H9 (cell line): ENCODE measurements around the gene NDUFV3. TPM values are rescaled to one million over a fixed set of nuclear protein-coding genes. Genes with fewer than 3 reads are reported as not detected.

ENCODE experiments used
- DNase-seq: peaks from one replicate; pipeline ENCODE4 v3.0.0-alpha.2; 2017
- H2AFZ ChIP-seq: one replicate; pipeline ENCODE4 v1.6.1; 2013; ENCODE audit warnings: mild to moderate bottlenecking, low read length, control low read depth, moderate library complexity
- H2AK5ac ChIP-seq: 2 replicates; pipeline ENCODE4 v1.6.1; 2013; ENCODE audit warnings: low read length, control low read depth, mixed read lengths; ENCODE audit not compliant: insufficient read length
- H2BK120ac ChIP-seq: one replicate; pipeline ENCODE4 v1.6.1; 2013; ENCODE audit warnings: low read depth, mild to moderate bottlenecking, low read length, control low read depth, inconsistent platforms; ENCODE audit not compliant: poor library complexity, severe bottlenecking
- H2BK12ac ChIP-seq: 2 replicates; pipeline ENCODE4 v1.6.1; 2013; ENCODE audit warnings: low read length, control low read depth, mixed read lengths, low read depth; ENCODE audit not compliant: insufficient read length
- H2BK15ac ChIP-seq: 2 replicates; pipeline ENCODE4 v1.6.1; 2013; ENCODE audit warnings: low read depth, low read length, control low read depth
- H2BK20ac ChIP-seq: one replicate; pipeline ENCODE4 v1.6.1; 2013; ENCODE audit warnings: low read depth, mild to moderate bottlenecking, low read length, control low read depth, inconsistent platforms; ENCODE audit not compliant: poor library complexity, severe bottlenecking
- H2BK5ac ChIP-seq: 2 replicates; pipeline ENCODE4 v1.6.1; 2013; ENCODE audit warnings: low read length, control low read depth, mixed read lengths; ENCODE audit not compliant: insufficient read length
- H3K14ac ChIP-seq: 2 replicates; pipeline ENCODE4 v1.6.1; 2013; ENCODE audit warnings: low read length, control low read depth; ENCODE audit not compliant: insufficient read depth
- H3K18ac ChIP-seq: 2 replicates; pipeline ENCODE4 v1.6.1; 2013; ENCODE audit warnings: low read depth, mild to moderate bottlenecking, mixed read lengths, low read length, control low read depth; ENCODE audit not compliant: insufficient read length
- H3K23ac ChIP-seq: 2 replicates; pipeline ENCODE4 v1.6.1; 2013; ENCODE audit warnings: low read length, control low read depth, mixed read lengths, low read depth; ENCODE audit not compliant: insufficient read length
- H3K23me2 ChIP-seq: 2 replicates; pipeline ENCODE4 v1.6.1; 2013; ENCODE audit warnings: low read depth, mild to moderate bottlenecking, mixed read lengths, low read length, control low read depth; ENCODE audit not compliant: insufficient read length, poor library complexity, severe bottlenecking
- H3K27ac ChIP-seq: 2 replicates; pipeline ENCODE4 v1.5.1; 2013; ENCODE audit warnings: low read length, control low read depth, mixed read lengths, low read depth; ENCODE audit not compliant: insufficient read length
- H3K27me3 ChIP-seq: 2 replicates; pipeline ENCODE4 v1.6.1; 2013; ENCODE audit warnings: low read length, control low read depth, inconsistent platforms; ENCODE audit not compliant: insufficient read depth
- H3K4ac ChIP-seq: 2 replicates; pipeline ENCODE4 v1.6.1; 2013; ENCODE audit warnings: low read depth, mild to moderate bottlenecking, control low read depth, inconsistent platforms, low read length, moderate library complexity
- H3K4me1 ChIP-seq: 2 replicates; pipeline ENCODE4 v1.6.1; 2013; ENCODE audit warnings: low read length, control low read depth, inconsistent platforms; ENCODE audit not compliant: insufficient read depth
- H3K4me2 ChIP-seq: 2 replicates; pipeline ENCODE4 v1.6.1; 2013; ENCODE audit warnings: low read length, control low read depth, mixed read lengths; ENCODE audit not compliant: insufficient read length, insufficient read depth
- H3K56ac ChIP-seq: 2 replicates; pipeline ENCODE4 v1.6.1; 2013; ENCODE audit warnings: low read depth, mild to moderate bottlenecking, mixed read lengths, low read length, control low read depth; ENCODE audit not compliant: insufficient read length
- H3K79me1 ChIP-seq: 2 replicates; pipeline ENCODE4 v1.6.1; 2013; ENCODE audit warnings: low read depth, mild to moderate bottlenecking, moderate library complexity, low read length, control low read depth, inconsistent platforms; ENCODE audit not compliant: insufficient read depth, poor library complexity, severe bottlenecking
- H3K79me2 ChIP-seq: 2 replicates; pipeline ENCODE4 v1.6.1; 2013; ENCODE audit warnings: low read length, control low read depth, inconsistent platforms; ENCODE audit not compliant: insufficient read depth
- H3K9ac ChIP-seq: 2 replicates; pipeline ENCODE4 v1.6.1; 2013; ENCODE audit warnings: low read length, control low read depth, mixed read lengths; ENCODE audit not compliant: insufficient read length; ENCODE audit errors: extremely low read depth
- H3K9me3 ChIP-seq: one replicate; pipeline ENCODE4 v1.6.1; 2013; ENCODE audit warnings: low read depth, low read length, inconsistent platforms; ENCODE audit not compliant: control insufficient read depth
- H3T11ph ChIP-seq: one replicate; pipeline ENCODE4 v1.6.1; 2013; ENCODE audit warnings: mild to moderate bottlenecking, low read length, control low read depth, inconsistent platforms
- H4K20me1 ChIP-seq: one replicate; pipeline ENCODE4 v1.6.1; 2013; ENCODE audit not compliant: control insufficient read depth, insufficient read length, insufficient read depth
- H4K5ac ChIP-seq: 2 replicates; pipeline ENCODE4 v1.6.1; 2013; ENCODE audit warnings: low read depth, mild to moderate bottlenecking, mixed read lengths, low read length, control low read depth; ENCODE audit not compliant: insufficient read length
- H4K8ac ChIP-seq: replicated peaks from 2 replicates; pipeline ENCODE4 v1.6.1; 2013; ENCODE audit warnings: low read length, control low read depth, mixed read lengths, low read depth; ENCODE audit not compliant: insufficient read length
- H4K91ac ChIP-seq: 2 replicates; pipeline ENCODE4 v1.6.1; 2013; ENCODE audit warnings: low read depth, mild to moderate bottlenecking, moderate library complexity, mixed read lengths, low read length, control low read depth; ENCODE audit not compliant: insufficient read length
- H3K27ac Mint-ChIP-seq, 3 experiments: 2 replicates in 2 of 3; 3 replicates in 1 of 3; pipeline ENCODE4 v1.8.0; 2020 to 2021; ENCODE audit warnings: mixed read lengths in 3 of 3, mild to moderate bottlenecking in 1 of 3, moderate library complexity in 1 of 3
- H3K27me3 Mint-ChIP-seq: 2 replicates; pipeline ENCODE4 v1.8.0; 2021; ENCODE audit warnings: low read depth, mild to moderate bottlenecking, moderate library complexity, mixed read lengths
- H3K36me3 Mint-ChIP-seq, 3 experiments: 2 replicates in 2 of 3; 3 replicates in 1 of 3; pipeline ENCODE4 v1.8.0; 2020 to 2021; ENCODE audit warnings: low read depth in 3 of 3, mixed read lengths in 3 of 3; ENCODE audit not compliant: insufficient read depth in 1 of 3
- H3K4me1 Mint-ChIP-seq, 2 experiments: 2 replicates each; pipeline ENCODE4 v1.8.0; 2020; ENCODE audit warnings: mixed read lengths in 2 of 2
- H3K4me3 Mint-ChIP-seq, 2 experiments: 2 replicates in 1 of 2; 3 replicates in 1 of 2; pipeline ENCODE4 v1.8.0; 2020 to 2021; ENCODE audit warnings: mild to moderate bottlenecking in 2 of 2, mixed read lengths in 2 of 2, moderate library complexity in 1 of 2
- H3K9me3 Mint-ChIP-seq, 2 experiments: 2 replicates in 1 of 2; 3 replicates in 1 of 2; pipeline ENCODE4 v1.8.0; 2020; ENCODE audit warnings: mild to moderate bottlenecking in 2 of 2, mixed read lengths in 2 of 2, moderate library complexity in 1 of 2
- WGBS: extraction: QIAGEN DNeasy Blood & Tissue Kit; methylation state at CpG from one replicate; pipeline ENCODE4 v1.1.7; 2013; ENCODE audit warnings: missing lambda C conversion rate, low lambda C conversion rate, mixed read lengths; ENCODE audit not compliant: insufficient read length; ENCODE audit errors: extremely low coverage; 5-methylcytosine and 5-hydroxymethylcytosine counted together
- total RNA-seq: library from RNA; stranded (reverse); gene quantifications from 2 replicates; pipeline ENCODE4 v1.2.1, GENCODE V29; 2021
- TF ChIP-seq, protein P1 (sequence below): fragments of 200-600 bp; sonication (generic); conservative IDR thresholded peaks from 3 replicates; pipeline ENCODE4 v1.8.0; 2021; ENCODE audit warnings: antibody characterized with exemption, mild to moderate bottlenecking

The NDUFV3 gene
- total RNA-seq, 1 experiment from 2014 or later, result 35.6 TPM

DNA sequence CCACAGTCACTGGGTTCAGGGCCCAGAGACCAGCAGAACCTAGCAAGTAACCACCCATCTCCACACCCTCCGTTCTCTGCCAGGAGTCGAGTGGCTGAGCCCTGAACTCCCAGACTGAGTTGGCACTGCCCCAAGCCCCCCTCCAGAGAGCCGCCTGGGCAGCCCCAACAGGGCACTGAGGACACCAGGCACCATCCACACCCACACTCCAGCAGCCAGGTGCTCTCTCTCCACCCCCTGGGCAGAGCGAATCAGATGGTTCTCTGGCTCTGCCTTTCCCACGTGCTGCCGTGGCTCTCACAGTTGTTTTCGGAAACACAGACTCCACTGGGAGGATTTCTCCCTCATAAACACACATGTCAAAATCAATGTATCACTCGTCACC, 27.3 kb upstream of the NDUFV3 start:
- peaks cover 40% of the 10 kb centered on the region for H3K79me2 ChIP-seq

More for the DNA sequence above, 27.3 kb upstream of the NDUFV3 start:
- Histone ChIP-seq H4K8ac (no peak overlapping the region), H3K4me1 (no peaks in the 10 kb centered on the region), H4K5ac (no peak overlapping the region), H3K14ac (no peak overlapping the region), H3K27ac (no peak overlapping the region), H2BK20ac (no peak overlapping the region), H3K23me2 (no peaks in the 10 kb centered on the region), H3T11ph (no peak overlapping the region), H3K4ac (no peak overlapping the region), H3K18ac (no peak overlapping the region), H3K4me2 (no peak overlapping the region), H3K23ac (no peak overlapping the region), H4K91ac (no peak overlapping the region), H3K9ac (no peak overlapping the region), H2BK12ac (no peak overlapping the region), H3K79me1 (peaks cover 3% of the 10 kb centered on the region), H2AK5ac (no peak overlapping the region), H4K20me1 (peaks cover 3% of the 10 kb centered on the region), H3K56ac (no peak overlapping the region), H2BK120ac (no peak overlapping the region), H2AFZ (no peak overlapping the region), H2BK5ac (no peak overlapping the region), H3K27me3 (no peaks in the 10 kb centered on the region), H3K9me3 (no peaks in the 10 kb centered on the region), H2BK15ac (no peak overlapping the region)
- peaks cover 40 to 79% (median 79%) of the 10 kb centered on the region in 3 experiments for H3K36me3 Mint-ChIP-seq
- H3K4me3 Mint-ChIP-seq, result no peak overlapping the region
- H3K27me3 Mint-ChIP-seq, result no peaks in the 10 kb centered on the region
- no CpG with 5 or more reads among the region's 8 CpGs for WGBS
- H3K27ac Mint-ChIP-seq, result peak overlapping the region; percentile 53 to 91 (median 81)
- TF ChIP-seq, protein P1, sequence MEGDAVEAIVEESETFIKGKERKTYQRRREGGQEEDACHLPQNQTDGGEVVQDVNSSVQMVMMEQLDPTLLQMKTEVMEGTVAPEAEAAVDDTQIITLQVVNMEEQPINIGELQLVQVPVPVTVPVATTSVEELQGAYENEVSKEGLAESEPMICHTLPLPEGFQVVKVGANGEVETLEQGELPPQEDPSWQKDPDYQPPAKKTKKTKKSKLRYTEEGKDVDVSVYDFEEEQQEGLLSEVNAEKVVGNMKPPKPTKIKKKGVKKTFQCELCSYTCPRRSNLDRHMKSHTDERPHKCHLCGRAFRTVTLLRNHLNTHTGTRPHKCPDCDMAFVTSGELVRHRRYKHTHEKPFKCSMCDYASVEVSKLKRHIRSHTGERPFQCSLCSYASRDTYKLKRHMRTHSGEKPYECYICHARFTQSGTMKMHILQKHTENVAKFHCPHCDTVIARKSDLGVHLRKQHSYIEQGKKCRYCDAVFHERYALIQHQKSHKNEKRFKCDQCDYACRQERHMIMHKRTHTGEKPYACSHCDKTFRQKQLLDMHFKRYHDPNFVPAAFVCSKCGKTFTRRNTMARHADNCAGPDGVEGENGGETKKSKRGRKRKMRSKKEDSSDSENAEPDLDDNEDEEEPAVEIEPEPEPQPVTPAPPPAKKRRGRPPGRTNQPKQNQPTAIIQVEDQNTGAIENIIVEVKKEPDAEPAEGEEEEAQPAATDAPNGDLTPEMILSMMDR, result no peak
- no peak for DNase-seq
- no peaks in the 10 kb centered on the region for H3K9me3 Mint-ChIP-seq
- H3K4me1 Mint-ChIP-seq, result peaks cover 10 to 20% of the 10 kb centered on the region in 2 experiments; a peak in 3 of 4 replicates
